Activated T-cell treated with anti-CD3 and anti-CD28 coated beads, Interleukin-2, amount 50 U/mL, for 72 hours (primary cell): Measurements from ENCODE around the gene QSOX1. TPM values are rescaled to one million over a fixed set of nuclear protein-coding genes. Genes with fewer than 3 reads are reported as not detected.

ENCODE experiments used
- ATAC-seq, 2 donors: fragments of 150-1000 bp; cut with Tn5 transposase; replicated peaks in 1 of 2; 2 replicates each; pipeline ENCODE4 v1.10.0; 2021; ENCODE audit warnings: moderate library complexity in 2 of 2, mild to moderate bottlenecking in 1 of 2
- DNase-seq, 2 donors: peaks; one replicate each; pipeline ENCODE4 v3.0.0; 2021 to 2022; ENCODE audit warnings: mixed read lengths in 1 of 2
- H3K27ac Mint-ChIP-seq: one replicate; pipeline ENCODE4 v1.8.0; 2022; ENCODE audit warnings: mild to moderate bottlenecking, moderate library complexity, mixed read lengths
- H3K27me3 Mint-ChIP-seq: one replicate; pipeline ENCODE4 v1.8.0; 2022; ENCODE audit warnings: low read depth, mixed read lengths
- H3K36me3 Mint-ChIP-seq, 2 donors: one replicate each; pipeline ENCODE4 v1.8.0; 2022; ENCODE audit warnings: mixed read lengths in 2 of 2, mild to moderate bottlenecking in 1 of 2; ENCODE audit not compliant: insufficient read depth in 2 of 2
- H3K4me1 Mint-ChIP-seq: one replicate; pipeline ENCODE4 v1.8.0; 2022; ENCODE audit warnings: low read depth, mixed read lengths
- H3K4me3 Mint-ChIP-seq, 2 donors: one replicate each; pipeline ENCODE4 v1.8.0; 2022; ENCODE audit warnings: mild to moderate bottlenecking in 2 of 2, mixed read lengths in 2 of 2, moderate library complexity in 2 of 2
- H3K9me3 Mint-ChIP-seq, 2 donors: one replicate each; pipeline ENCODE4 v1.8.0; 2022; ENCODE audit warnings: mixed read lengths in 2 of 2
- total RNA-seq, 2 donors: library from RNA; stranded (reverse); gene quantifications; one replicate each; pipeline ENCODE4 v1.2.3, GENCODE V29; 2022

QSOX1 gene
- total RNA-seq, 2 donors from 2014 or later = 35.9 to 44.9 TPM

DNA sequence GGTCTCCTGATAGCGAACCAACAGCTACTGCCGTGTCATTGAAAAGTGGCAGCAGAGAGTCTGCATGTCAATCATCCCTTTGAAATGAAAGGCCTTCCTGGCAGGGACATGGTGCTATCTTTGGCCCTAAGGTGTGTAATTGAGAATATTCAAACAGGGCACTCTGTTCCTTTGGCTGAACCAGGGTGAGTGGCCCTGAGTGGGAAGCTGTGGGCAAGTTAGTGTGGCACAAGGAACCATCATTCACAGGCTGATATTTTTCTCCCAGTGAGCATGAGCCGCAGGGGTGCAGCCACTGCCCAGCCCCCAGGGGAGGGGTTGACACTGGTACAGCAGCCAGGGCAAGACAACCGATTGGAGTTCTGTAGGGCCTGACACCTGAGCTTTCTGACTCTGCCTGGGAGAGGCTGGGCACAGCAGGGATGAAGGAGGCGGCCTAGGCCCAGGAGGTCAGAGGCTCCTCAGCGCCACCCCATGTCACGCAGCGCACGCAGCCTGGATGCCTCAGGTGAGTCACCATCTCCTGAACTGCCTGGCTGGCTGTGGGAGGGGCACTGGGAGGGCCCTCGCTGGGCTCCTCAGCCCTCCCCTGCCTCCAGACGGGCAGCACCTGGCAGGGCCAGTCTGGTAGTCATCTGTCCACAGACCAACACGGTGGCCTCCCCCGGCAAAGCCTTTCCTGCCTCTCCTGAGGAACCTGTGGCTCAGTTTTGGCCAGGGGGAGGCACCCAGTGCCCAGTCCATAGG, 13.2 kb downstream of the QSOX1 start:
- no peak for ATAC-seq
- no peak overlapping the region for H3K27ac Mint-ChIP-seq
- H3K9me3 Mint-ChIP-seq = no peaks in the 10 kb centered on the region
- peaks cover 12% of the 10 kb centered on the region for H3K4me1 Mint-ChIP-seq
- H3K4me3 Mint-ChIP-seq = no peak overlapping the region
- H3K36me3 Mint-ChIP-seq = peaks cover 0 to 1% of the 10 kb centered on the region in 2 donors
- no peaks in the 10 kb centered on the region for H3K27me3 Mint-ChIP-seq
- DNase-seq = no peak

DNA sequence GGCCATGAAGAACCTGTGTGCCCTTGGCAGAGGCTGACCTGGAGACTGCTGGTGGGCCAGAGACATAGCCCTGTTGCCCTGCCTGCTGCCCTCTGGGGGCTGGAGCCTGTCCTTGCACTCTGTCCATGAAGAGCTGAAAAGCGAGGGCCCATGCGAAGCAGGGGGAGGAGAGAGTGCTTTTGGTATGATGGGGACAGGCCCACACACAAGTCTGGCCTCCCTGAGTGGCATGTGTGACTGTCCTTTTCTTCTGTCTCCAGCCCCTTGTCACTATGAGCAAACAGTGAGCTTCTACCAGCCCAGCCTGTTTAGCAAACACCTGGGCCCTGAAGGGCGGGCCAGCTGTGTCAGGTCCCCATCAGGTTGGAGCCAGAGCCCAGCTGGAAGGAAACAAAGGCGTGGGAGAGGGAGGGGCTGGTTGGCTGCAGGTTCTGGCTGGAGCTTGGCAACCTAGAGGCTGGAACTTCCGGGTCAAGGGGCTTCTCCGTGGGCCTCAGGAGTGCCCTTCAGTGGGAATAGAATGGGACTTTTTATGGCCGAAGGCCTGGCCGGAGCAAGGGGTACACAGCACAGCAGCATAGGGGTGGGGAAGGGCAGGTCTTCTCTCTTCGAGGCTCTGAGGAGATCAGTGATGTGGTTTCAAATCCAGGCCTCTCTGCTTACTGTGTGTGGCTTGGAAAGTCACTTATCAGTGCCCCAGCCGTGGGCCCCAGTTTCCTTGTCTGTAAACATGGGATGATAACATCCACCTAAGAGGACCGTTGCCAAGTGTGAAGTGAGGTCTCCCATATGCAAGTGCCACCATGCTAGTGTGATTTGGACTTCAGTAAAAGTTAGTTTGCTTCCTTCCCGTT, 14.3 kb downstream of the QSOX1 start:
- H3K27me3 Mint-ChIP-seq = no peaks in the 10 kb centered on the region
- no peak overlapping the region for H3K4me3 Mint-ChIP-seq

GRCh38 chr1:180169640-180170195, 15.0 kb downstream of the QSOX1 start:
- Mint-ChIP-seq H3K36me3 (peaks cover 0 to 1% of the 10 kb centered on the region in 2 donors), H3K4me3 (no peak overlapping the region), H3K27me3 (no peaks in the 10 kb centered on the region), H3K27ac (no peak overlapping the region), H3K9me3 (no peaks in the 10 kb centered on the region), H3K4me1 (peaks cover 7% of the 10 kb centered on the region)
- ATAC-seq (no peak), DNase-seq (no peak)

More for the DNA sequence above, 14.3 kb downstream of the QSOX1 start:
- ATAC-seq = peak; percentile 65 to 85
- peaks cover 7% of the 10 kb centered on the region for H3K4me1 Mint-ChIP-seq
- peak; percentile 31 to 57 for DNase-seq
- peaks cover 0 to 1% of the 10 kb centered on the region in 2 donors for H3K36me3 Mint-ChIP-seq
- no peak overlapping the region for H3K27ac Mint-ChIP-seq
- H3K9me3 Mint-ChIP-seq = no peaks in the 10 kb centered on the region

DNA sequence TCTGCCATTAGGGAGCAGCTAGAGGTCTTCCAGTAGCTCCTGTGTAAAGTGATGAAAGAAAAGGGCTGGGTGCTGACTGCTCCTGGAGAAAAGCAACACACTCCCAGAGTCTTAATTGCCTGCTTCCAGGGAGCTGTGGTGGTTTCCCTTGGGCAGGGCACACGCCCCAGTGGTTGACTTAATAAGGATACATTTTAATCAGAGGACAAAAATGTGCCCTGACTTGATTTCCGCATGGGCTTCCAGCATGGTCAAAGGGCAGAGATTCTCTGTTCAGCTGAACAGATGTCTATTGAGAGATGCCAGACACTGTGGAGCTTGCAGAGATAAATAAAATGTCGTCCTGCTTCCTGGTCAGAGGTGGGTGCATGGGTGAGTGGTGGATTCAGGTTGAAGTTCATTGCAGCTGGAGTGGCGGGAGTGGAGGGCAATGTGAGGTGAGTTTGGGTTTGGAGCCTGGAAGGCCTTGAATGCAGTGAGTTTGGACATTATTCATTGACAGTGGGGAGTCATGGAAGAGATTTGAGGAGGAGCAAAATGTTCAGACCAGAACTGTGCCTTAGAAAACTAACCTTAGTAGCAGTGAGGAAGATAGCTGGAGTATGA, 16.0 kb downstream of the QSOX1 start:
- H3K27me3 Mint-ChIP-seq = no peaks in the 10 kb centered on the region
- no peak for ATAC-seq
- DNase-seq = no peak
- H3K9me3 Mint-ChIP-seq = no peaks in the 10 kb centered on the region
- H3K4me1 Mint-ChIP-seq = peaks cover 7% of the 10 kb centered on the region
- no peak overlapping the region for H3K4me3 Mint-ChIP-seq
- H3K36me3 Mint-ChIP-seq = peaks cover 0 to 1% of the 10 kb centered on the region in 2 donors
- no peak overlapping the region for H3K27ac Mint-ChIP-seq

- DNase-seq = no peak
- Mint-ChIP-seq H3K36me3 (peaks cover 0 to 1% of the 10 kb centered on the region in 2 donors), H3K4me3 (no peak overlapping the region), H3K27me3 (no peaks in the 10 kb centered on the region), H3K4me1 (peaks cover 7% of the 10 kb centered on the region), H3K27ac (no peak overlapping the region), H3K9me3 (no peaks in the 10 kb centered on the region)
- ATAC-seq = no peak
Measured at GRCh38 chr1:180171691-180172090, 17.0 kb downstream of the QSOX1 start.

GRCh38 chr1:180173451-180173850, 18.8 kb downstream of the QSOX1 start:
- Mint-ChIP-seq H3K27ac (no peak overlapping the region), H3K27me3 (no peaks in the 10 kb centered on the region), H3K9me3 (no peaks in the 10 kb centered on the region), H3K36me3 (peaks cover 0 to 1% of the 10 kb centered on the region in 2 donors), H3K4me1 (peaks cover 7% of the 10 kb centered on the region), H3K4me3 (no peak overlapping the region)
- ATAC-seq (no peak), DNase-seq (no peak)

GRCh38 chr1:180173952-180174351, 19.3 kb downstream of the QSOX1 start:
- DNase-seq (no peak), ATAC-seq (no peak)
- Mint-ChIP-seq H3K36me3 (peaks cover 0 to 1% of the 10 kb centered on the region in 2 donors), H3K27ac (no peak overlapping the region), H3K9me3 (no peaks in the 10 kb centered on the region), H3K4me1 (peaks cover 7% of the 10 kb centered on the region), H3K27me3 (no peaks in the 10 kb centered on the region), H3K4me3 (no peak overlapping the region)

DNA sequence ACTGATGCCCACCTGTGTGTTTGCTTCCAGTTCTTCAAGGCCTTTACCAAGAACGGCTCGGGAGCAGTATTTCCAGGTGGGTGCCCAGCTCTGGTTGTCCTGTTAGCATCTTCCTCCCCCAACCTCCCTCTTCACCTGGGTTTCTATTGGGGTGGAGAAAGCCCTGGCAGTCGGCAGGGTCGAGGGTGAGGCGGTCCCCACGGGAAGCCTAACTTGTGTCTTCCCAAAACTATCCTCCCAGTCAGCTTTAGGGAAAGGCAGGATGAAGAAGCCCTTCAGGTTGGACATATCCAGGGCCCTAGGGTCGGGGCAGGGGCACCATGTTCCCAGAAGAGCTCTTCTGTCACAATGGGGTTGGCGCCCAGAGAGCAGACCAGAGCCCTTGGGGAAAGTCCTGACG, 20.6 kb downstream of the QSOX1 start:
- Mint-ChIP-seq H3K27ac (no peak overlapping the region), H3K9me3 (no peaks in the 10 kb centered on the region), H3K27me3 (no peaks in the 10 kb centered on the region), H3K36me3 (peaks cover 0 to 1% of the 10 kb centered on the region in 2 donors), H3K4me3 (no peak overlapping the region), H3K4me1 (no peaks in the 10 kb centered on the region)
- ATAC-seq (no peak), DNase-seq (no peak)

DNA sequence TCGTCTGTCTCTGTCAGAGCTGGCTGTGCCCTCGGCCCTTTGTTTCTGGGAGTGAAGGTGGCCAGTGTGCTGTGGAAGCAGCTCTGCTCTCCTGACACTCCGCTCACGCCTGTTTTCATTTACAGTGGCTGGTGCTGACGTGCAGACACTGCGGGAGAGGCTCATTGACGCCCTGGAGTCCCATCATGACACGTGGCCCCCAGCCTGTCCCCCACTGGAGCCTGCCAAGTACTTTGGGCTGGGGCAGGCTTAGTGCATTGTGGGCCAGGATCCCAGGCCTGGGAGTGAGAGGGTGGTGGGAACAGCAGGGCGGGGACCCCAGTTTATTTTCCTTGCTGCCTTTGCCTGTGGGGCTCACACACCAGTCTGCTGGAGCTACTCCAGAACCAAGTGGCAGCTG, 21.1 kb downstream of the QSOX1 start:
- DNase-seq (no peak), ATAC-seq (no peak)
- Mint-ChIP-seq H3K27me3 (no peaks in the 10 kb centered on the region), H3K27ac (no peak overlapping the region), H3K4me3 (no peak overlapping the region), H3K36me3 (peaks cover 0 to 1% of the 10 kb centered on the region in 2 donors), H3K9me3 (no peaks in the 10 kb centered on the region), H3K4me1 (no peaks in the 10 kb centered on the region)

GRCh38 chr1:180176965-180177364, 22.3 kb downstream of the QSOX1 start:
- Mint-ChIP-seq H3K27ac (peak overlapping the region; percentile 23), H3K4me1 (no peaks in the 10 kb centered on the region), H3K36me3 (no peaks in the 10 kb centered on the region), H3K9me3 (no peaks in the 10 kb centered on the region), H3K27me3 (no peaks in the 10 kb centered on the region), H3K4me3 (no peak overlapping the region)
- ATAC-seq (no peak), DNase-seq (no peak)

- Mint-ChIP-seq H3K27me3 (no peaks in the 10 kb centered on the region), H3K36me3 (no peaks in the 10 kb centered on the region), H3K27ac (no peak overlapping the region), H3K9me3 (no peaks in the 10 kb centered on the region), H3K4me1 (no peaks in the 10 kb centered on the region), H3K4me3 (no peak overlapping the region)
- ATAC-seq = no peak
- DNase-seq = no peak
Measured at GRCh38 chr1:180177931-180178330, 23.3 kb downstream of the QSOX1 start.

GRCh38 chr1:180178511-180179161, 24.0 kb downstream of the QSOX1 start:
- no peaks in the 10 kb centered on the region for H3K9me3 Mint-ChIP-seq
- no peaks in the 10 kb centered on the region for H3K4me1 Mint-ChIP-seq

More at GRCh38 chr1:180178511-180179161, 24.0 kb downstream of the QSOX1 start:
- no peak overlapping the region for H3K4me3 Mint-ChIP-seq
- DNase-seq = peak; percentile 58 to 73
- no peaks in the 10 kb centered on the region for H3K36me3 Mint-ChIP-seq
- H3K27ac Mint-ChIP-seq = no peak overlapping the region
- ATAC-seq = peak; percentile 32 to 55
- H3K27me3 Mint-ChIP-seq = no peaks in the 10 kb centered on the region
